H9 (cell line): Measurements from ENCODE around the gene GRIN2D. TPM values are rescaled to one million over a fixed set of nuclear protein-coding genes. Genes with fewer than 3 reads are reported as not detected.

Experiments
- DNase-seq: peaks from one replicate; pipeline ENCODE4 v3.0.0-alpha.2; 2017
- H2AFZ ChIP-seq: one replicate; pipeline ENCODE4 v1.6.1; 2013; ENCODE audit warnings: mild to moderate bottlenecking, low read length, control low read depth, moderate library complexity
- H2AK5ac ChIP-seq: 2 replicates; pipeline ENCODE4 v1.6.1; 2013; ENCODE audit warnings: low read length, control low read depth, mixed read lengths; ENCODE audit not compliant: insufficient read length
- H2BK120ac ChIP-seq: one replicate; pipeline ENCODE4 v1.6.1; 2013; ENCODE audit warnings: low read depth, mild to moderate bottlenecking, low read length, control low read depth, inconsistent platforms; ENCODE audit not compliant: poor library complexity, severe bottlenecking
- H2BK12ac ChIP-seq: 2 replicates; pipeline ENCODE4 v1.6.1; 2013; ENCODE audit warnings: low read length, control low read depth, mixed read lengths, low read depth; ENCODE audit not compliant: insufficient read length
- H2BK15ac ChIP-seq: 2 replicates; pipeline ENCODE4 v1.6.1; 2013; ENCODE audit warnings: low read depth, low read length, control low read depth
- H2BK20ac ChIP-seq: one replicate; pipeline ENCODE4 v1.6.1; 2013; ENCODE audit warnings: low read depth, mild to moderate bottlenecking, low read length, control low read depth, inconsistent platforms; ENCODE audit not compliant: poor library complexity, severe bottlenecking
- H2BK5ac ChIP-seq: 2 replicates; pipeline ENCODE4 v1.6.1; 2013; ENCODE audit warnings: low read length, control low read depth, mixed read lengths; ENCODE audit not compliant: insufficient read length
- H3K14ac ChIP-seq: 2 replicates; pipeline ENCODE4 v1.6.1; 2013; ENCODE audit warnings: low read length, control low read depth; ENCODE audit not compliant: insufficient read depth
- H3K18ac ChIP-seq: 2 replicates; pipeline ENCODE4 v1.6.1; 2013; ENCODE audit warnings: low read depth, mild to moderate bottlenecking, mixed read lengths, low read length, control low read depth; ENCODE audit not compliant: insufficient read length
- H3K23ac ChIP-seq: 2 replicates; pipeline ENCODE4 v1.6.1; 2013; ENCODE audit warnings: low read length, control low read depth, mixed read lengths, low read depth; ENCODE audit not compliant: insufficient read length
- H3K23me2 ChIP-seq: 2 replicates; pipeline ENCODE4 v1.6.1; 2013; ENCODE audit warnings: low read depth, mild to moderate bottlenecking, mixed read lengths, low read length, control low read depth; ENCODE audit not compliant: insufficient read length, poor library complexity, severe bottlenecking
- H3K27ac ChIP-seq: 2 replicates; pipeline ENCODE4 v1.5.1; 2013; ENCODE audit warnings: low read length, control low read depth, mixed read lengths, low read depth; ENCODE audit not compliant: insufficient read length
- H3K27me3 ChIP-seq: 2 replicates; pipeline ENCODE4 v1.6.1; 2013; ENCODE audit warnings: low read length, control low read depth, inconsistent platforms; ENCODE audit not compliant: insufficient read depth
- H3K4ac ChIP-seq: 2 replicates; pipeline ENCODE4 v1.6.1; 2013; ENCODE audit warnings: low read depth, mild to moderate bottlenecking, control low read depth, inconsistent platforms, low read length, moderate library complexity
- H3K4me1 ChIP-seq: 2 replicates; pipeline ENCODE4 v1.6.1; 2013; ENCODE audit warnings: low read length, control low read depth, inconsistent platforms; ENCODE audit not compliant: insufficient read depth
- H3K4me2 ChIP-seq: 2 replicates; pipeline ENCODE4 v1.6.1; 2013; ENCODE audit warnings: low read length, control low read depth, mixed read lengths; ENCODE audit not compliant: insufficient read length, insufficient read depth
- H3K56ac ChIP-seq: 2 replicates; pipeline ENCODE4 v1.6.1; 2013; ENCODE audit warnings: low read depth, mild to moderate bottlenecking, mixed read lengths, low read length, control low read depth; ENCODE audit not compliant: insufficient read length
- H3K79me1 ChIP-seq: 2 replicates; pipeline ENCODE4 v1.6.1; 2013; ENCODE audit warnings: low read depth, mild to moderate bottlenecking, moderate library complexity, low read length, control low read depth, inconsistent platforms; ENCODE audit not compliant: insufficient read depth, poor library complexity, severe bottlenecking
- H3K79me2 ChIP-seq: 2 replicates; pipeline ENCODE4 v1.6.1; 2013; ENCODE audit warnings: low read length, control low read depth, inconsistent platforms; ENCODE audit not compliant: insufficient read depth
- H3K9ac ChIP-seq: 2 replicates; pipeline ENCODE4 v1.6.1; 2013; ENCODE audit warnings: low read length, control low read depth, mixed read lengths; ENCODE audit not compliant: insufficient read length; ENCODE audit errors: extremely low read depth
- H3K9me3 ChIP-seq: one replicate; pipeline ENCODE4 v1.6.1; 2013; ENCODE audit warnings: low read depth, low read length, inconsistent platforms; ENCODE audit not compliant: control insufficient read depth
- H3T11ph ChIP-seq: one replicate; pipeline ENCODE4 v1.6.1; 2013; ENCODE audit warnings: mild to moderate bottlenecking, low read length, control low read depth, inconsistent platforms
- H4K20me1 ChIP-seq: one replicate; pipeline ENCODE4 v1.6.1; 2013; ENCODE audit not compliant: control insufficient read depth, insufficient read length, insufficient read depth
- H4K5ac ChIP-seq: 2 replicates; pipeline ENCODE4 v1.6.1; 2013; ENCODE audit warnings: low read depth, mild to moderate bottlenecking, mixed read lengths, low read length, control low read depth; ENCODE audit not compliant: insufficient read length
- H4K8ac ChIP-seq: replicated peaks from 2 replicates; pipeline ENCODE4 v1.6.1; 2013; ENCODE audit warnings: low read length, control low read depth, mixed read lengths, low read depth; ENCODE audit not compliant: insufficient read length
- H4K91ac ChIP-seq: 2 replicates; pipeline ENCODE4 v1.6.1; 2013; ENCODE audit warnings: low read depth, mild to moderate bottlenecking, moderate library complexity, mixed read lengths, low read length, control low read depth; ENCODE audit not compliant: insufficient read length
- H3K27ac Mint-ChIP-seq, 3 experiments: 2 replicates in 2 of 3; 3 replicates in 1 of 3; pipeline ENCODE4 v1.8.0; 2020 to 2021; ENCODE audit warnings: mixed read lengths in 3 of 3, mild to moderate bottlenecking in 1 of 3, moderate library complexity in 1 of 3
- H3K27me3 Mint-ChIP-seq: 2 replicates; pipeline ENCODE4 v1.8.0; 2021; ENCODE audit warnings: low read depth, mild to moderate bottlenecking, moderate library complexity, mixed read lengths
- H3K36me3 Mint-ChIP-seq, 3 experiments: 2 replicates in 2 of 3; 3 replicates in 1 of 3; pipeline ENCODE4 v1.8.0; 2020 to 2021; ENCODE audit warnings: low read depth in 3 of 3, mixed read lengths in 3 of 3; ENCODE audit not compliant: insufficient read depth in 1 of 3
- H3K4me1 Mint-ChIP-seq, 2 experiments: 2 replicates each; pipeline ENCODE4 v1.8.0; 2020; ENCODE audit warnings: mixed read lengths in 2 of 2
- H3K4me3 Mint-ChIP-seq, 2 experiments: 2 replicates in 1 of 2; 3 replicates in 1 of 2; pipeline ENCODE4 v1.8.0; 2020 to 2021; ENCODE audit warnings: mild to moderate bottlenecking in 2 of 2, mixed read lengths in 2 of 2, moderate library complexity in 1 of 2
- H3K9me3 Mint-ChIP-seq, 2 experiments: 2 replicates in 1 of 2; 3 replicates in 1 of 2; pipeline ENCODE4 v1.8.0; 2020; ENCODE audit warnings: mild to moderate bottlenecking in 2 of 2, mixed read lengths in 2 of 2, moderate library complexity in 1 of 2
- CTCF ChIP-seq: fragments of 200-600 bp; sonication (generic); conservative IDR thresholded peaks from 3 replicates; pipeline ENCODE4 v1.8.0; 2021; ENCODE audit warnings: antibody characterized with exemption, mild to moderate bottlenecking
- WGBS: extraction: QIAGEN DNeasy Blood & Tissue Kit; methylation state at CpG from one replicate; pipeline ENCODE4 v1.1.7; 2013; ENCODE audit warnings: missing lambda C conversion rate, low lambda C conversion rate, mixed read lengths; ENCODE audit not compliant: insufficient read length; ENCODE audit errors: extremely low coverage; 5-methylcytosine and 5-hydroxymethylcytosine counted together
- total RNA-seq: library from RNA; stranded (reverse); gene quantifications from 2 replicates; pipeline ENCODE4 v1.2.1, GENCODE V29; 2021

Gene GRIN2D
- total RNA-seq, 1 experiment from 2014 or later, result 5.9 TPM

GRCh38 chr19:48361912-48362311 lies 31.6 kb upstream of the GRIN2D start:
- H2BK12ac ChIP-seq, result no peak overlapping the region
- no peak overlapping the region for H4K8ac ChIP-seq
- H4K91ac ChIP-seq, result no peak overlapping the region
- no peak overlapping the region for H3K9ac ChIP-seq
- Mint-ChIP-seq H3K36me3 (peaks cover 2 to 24% (median 11%) of the 10 kb centered on the region in 3 experiments; a peak in 6 of 7 replicates), H3K4me1 (peaks cover 2 to 10% of the 10 kb centered on the region in 2 experiments; a peak in 2 of 4 replicates), H3K4me3 (no peak overlapping the region; a peak in 1 of 5 replicates), H3K27ac (no peak overlapping the region), H3K27me3 (peaks cover 1% of the 10 kb centered on the region), H3K9me3 (no peaks in the 10 kb centered on the region)
- no peak overlapping the region for H3K18ac ChIP-seq
- no peak overlapping the region for H2BK120ac ChIP-seq
- no peak overlapping the region for H2BK20ac ChIP-seq
- TF ChIP-seq CTCF, result no peak
- no peak overlapping the region for H3K4ac ChIP-seq
- DNase-seq, result no peak
- no peak overlapping the region for H3K56ac ChIP-seq
- no peak overlapping the region for H4K5ac ChIP-seq
- no peak overlapping the region for H3K27ac ChIP-seq
- H2BK15ac ChIP-seq, result no peak overlapping the region
- peaks cover 5% of the 10 kb centered on the region for H3K23me2 ChIP-seq
- no peak overlapping the region for H3K14ac ChIP-seq
- H2AFZ ChIP-seq, result no peak overlapping the region
- H3K4me1 ChIP-seq, result no peaks in the 10 kb centered on the region; the same call in 1 of the 2 replicates
- H3K23ac ChIP-seq, result no peak overlapping the region
- no peaks in the 10 kb centered on the region for H3K9me3 ChIP-seq
- H3K4me2 ChIP-seq, result no peak overlapping the region
- no peaks in the 10 kb centered on the region for H3K79me1 ChIP-seq
- H3K27me3 ChIP-seq, result no peaks in the 10 kb centered on the region; the same call in 1 of the 2 replicates
- no peak overlapping the region for H3T11ph ChIP-seq
- no peak overlapping the region for H2BK5ac ChIP-seq
- no peak overlapping the region for H2AK5ac ChIP-seq
- H4K20me1 ChIP-seq, result no peaks in the 10 kb centered on the region
- no peaks in the 10 kb centered on the region for H3K79me2 ChIP-seq
- no CpG with 5 or more reads among the region's 3 CpGs for WGBS
